NB4 (cell line): ENCODE results near the gene FAM184B.

Source experiments
- DNase-seq: peaks from one replicate; pipeline ENCODE4 v3.0.0; 2010; ENCODE audit warnings: low read depth
- H3K4me3 ChIP-seq: one replicate; pipeline ENCODE4 v1.5.1; 2011; ENCODE audit warnings: mild to moderate bottlenecking, low read depth, low read length, moderate library complexity
- MYC ChIP-seq: IDR thresholded peaks from 2 replicates; pipeline ENCODE4 v1.6.1; 2011; ENCODE audit warnings: low read depth, low read length
- POLR2A ChIP-seq: IDR thresholded peaks from 2 replicates; pipeline ENCODE4 v1.6.1; 2011; ENCODE audit warnings: mild to moderate bottlenecking; ENCODE audit not compliant: insufficient read length; ENCODE audit errors: extremely low read depth
- TF ChIP-seq, protein P1 (sequence below): IDR thresholded peaks from one replicate; pipeline ENCODE4 v1.5.1; 2012; ENCODE audit warnings: low read depth, low read length
- TF ChIP-seq, protein P2 (sequence below): IDR thresholded peaks from 2 replicates; pipeline ENCODE4 v1.6.1; 2011; ENCODE audit warnings: low read depth, low read length

FAM184B gene

DNA sequence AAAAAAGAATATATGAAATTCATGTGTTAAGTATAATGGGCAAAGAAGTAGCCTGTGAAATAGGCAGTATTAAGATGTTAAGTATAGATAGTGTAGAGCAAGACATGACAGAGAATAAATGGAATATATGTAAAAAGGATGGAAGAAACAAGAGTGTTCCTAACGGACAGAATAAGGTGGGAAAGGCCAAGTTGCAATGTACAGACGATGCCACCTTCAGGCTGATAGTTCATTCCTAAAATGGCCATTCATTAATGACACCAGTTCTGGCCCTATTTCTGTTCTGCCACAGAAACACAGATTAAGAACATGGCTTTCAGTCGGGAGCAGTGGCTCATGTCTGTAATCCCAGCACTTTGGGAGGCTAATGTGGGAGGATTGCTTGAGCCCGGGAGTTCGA lies 4.4 kb upstream of the FAM184B start:
- H3K4me3 ChIP-seq = no peak overlapping the region
- TF ChIP-seq MYC (no peak), POLR2A (no peak)
- TF ChIP-seq, protein P1, sequence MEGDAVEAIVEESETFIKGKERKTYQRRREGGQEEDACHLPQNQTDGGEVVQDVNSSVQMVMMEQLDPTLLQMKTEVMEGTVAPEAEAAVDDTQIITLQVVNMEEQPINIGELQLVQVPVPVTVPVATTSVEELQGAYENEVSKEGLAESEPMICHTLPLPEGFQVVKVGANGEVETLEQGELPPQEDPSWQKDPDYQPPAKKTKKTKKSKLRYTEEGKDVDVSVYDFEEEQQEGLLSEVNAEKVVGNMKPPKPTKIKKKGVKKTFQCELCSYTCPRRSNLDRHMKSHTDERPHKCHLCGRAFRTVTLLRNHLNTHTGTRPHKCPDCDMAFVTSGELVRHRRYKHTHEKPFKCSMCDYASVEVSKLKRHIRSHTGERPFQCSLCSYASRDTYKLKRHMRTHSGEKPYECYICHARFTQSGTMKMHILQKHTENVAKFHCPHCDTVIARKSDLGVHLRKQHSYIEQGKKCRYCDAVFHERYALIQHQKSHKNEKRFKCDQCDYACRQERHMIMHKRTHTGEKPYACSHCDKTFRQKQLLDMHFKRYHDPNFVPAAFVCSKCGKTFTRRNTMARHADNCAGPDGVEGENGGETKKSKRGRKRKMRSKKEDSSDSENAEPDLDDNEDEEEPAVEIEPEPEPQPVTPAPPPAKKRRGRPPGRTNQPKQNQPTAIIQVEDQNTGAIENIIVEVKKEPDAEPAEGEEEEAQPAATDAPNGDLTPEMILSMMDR = no peak
- TF ChIP-seq, protein P2, sequence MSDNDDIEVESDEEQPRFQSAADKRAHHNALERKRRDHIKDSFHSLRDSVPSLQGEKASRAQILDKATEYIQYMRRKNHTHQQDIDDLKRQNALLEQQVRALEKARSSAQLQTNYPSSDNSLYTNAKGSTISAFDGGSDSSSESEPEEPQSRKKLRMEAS = no peak
- DNase-seq = no peak

DNA sequence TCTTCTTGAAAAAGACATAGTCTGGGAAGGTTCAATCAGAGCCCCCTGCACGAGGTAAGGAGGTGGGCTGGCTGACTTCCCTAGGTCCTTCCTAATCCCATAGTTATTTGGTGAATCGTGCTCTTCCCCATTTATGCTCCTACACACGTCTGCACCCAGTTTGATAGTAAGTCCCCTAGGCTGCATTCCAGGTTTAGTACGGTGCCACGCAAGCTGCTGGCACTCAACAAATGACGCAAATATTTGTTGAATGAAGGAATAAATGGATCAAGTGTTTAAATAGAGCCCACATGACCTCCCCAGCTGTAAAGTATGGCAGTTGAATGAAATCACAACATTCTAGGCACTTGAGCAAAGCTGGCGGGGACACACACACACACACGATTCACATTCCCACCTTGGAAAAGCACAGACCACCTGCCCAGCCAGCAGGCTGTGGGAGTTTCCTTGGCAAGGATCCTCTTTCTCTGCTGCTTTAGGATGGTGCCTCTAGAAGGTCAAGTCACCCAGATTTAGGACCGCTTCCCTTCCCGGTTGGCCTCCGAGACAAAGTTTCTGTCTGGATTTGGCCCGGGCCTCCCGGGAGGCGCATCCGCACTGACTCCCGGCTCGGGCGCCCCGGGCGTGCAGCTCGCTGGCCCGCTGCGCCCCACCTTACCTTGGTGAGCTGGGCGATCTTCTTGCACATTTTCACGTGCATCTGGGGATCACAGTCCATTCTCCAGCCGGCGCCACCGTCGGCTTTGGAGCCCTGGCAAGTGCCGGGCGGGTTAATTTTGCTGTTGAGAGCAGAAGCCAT lies 721 bp downstream of the FAM184B start:
- H3K4me3 ChIP-seq = no peak overlapping the region

DNA sequence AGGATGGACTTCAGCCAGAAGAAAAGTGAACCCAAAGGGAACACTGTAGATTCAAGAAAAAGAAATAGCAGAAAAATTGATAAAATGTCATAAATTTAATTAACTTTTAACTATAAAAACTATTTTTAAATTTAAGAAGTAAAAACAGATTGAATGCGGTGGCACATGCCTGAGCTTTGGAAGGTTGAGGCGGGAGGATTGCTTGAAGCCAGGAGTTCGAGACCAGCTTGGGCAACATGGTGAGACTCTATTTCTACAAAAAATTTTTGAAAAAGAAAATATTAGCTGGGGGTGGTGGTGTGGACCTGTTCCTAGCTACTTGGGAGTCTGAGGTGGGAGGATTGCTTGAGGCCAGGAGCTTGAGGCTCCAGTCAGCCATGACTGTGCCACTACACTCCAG lies 3.0 kb downstream of the FAM184B start:
- no peak overlapping the region for H3K4me3 ChIP-seq
- TF ChIP-seq POLR2A = no peak
- TF ChIP-seq, protein P2 = no peak
- TF ChIP-seq MYC = no peak
- TF ChIP-seq, protein P1 = no peak
- no peak for DNase-seq

More for the DNA sequence above, 721 bp downstream of the FAM184B start:
- no peak for DNase-seq
- TF ChIP-seq, protein P2 = no peak
- TF ChIP-seq MYC (no peak), POLR2A (no peak)
- TF ChIP-seq, protein P1 = no peak

DNA sequence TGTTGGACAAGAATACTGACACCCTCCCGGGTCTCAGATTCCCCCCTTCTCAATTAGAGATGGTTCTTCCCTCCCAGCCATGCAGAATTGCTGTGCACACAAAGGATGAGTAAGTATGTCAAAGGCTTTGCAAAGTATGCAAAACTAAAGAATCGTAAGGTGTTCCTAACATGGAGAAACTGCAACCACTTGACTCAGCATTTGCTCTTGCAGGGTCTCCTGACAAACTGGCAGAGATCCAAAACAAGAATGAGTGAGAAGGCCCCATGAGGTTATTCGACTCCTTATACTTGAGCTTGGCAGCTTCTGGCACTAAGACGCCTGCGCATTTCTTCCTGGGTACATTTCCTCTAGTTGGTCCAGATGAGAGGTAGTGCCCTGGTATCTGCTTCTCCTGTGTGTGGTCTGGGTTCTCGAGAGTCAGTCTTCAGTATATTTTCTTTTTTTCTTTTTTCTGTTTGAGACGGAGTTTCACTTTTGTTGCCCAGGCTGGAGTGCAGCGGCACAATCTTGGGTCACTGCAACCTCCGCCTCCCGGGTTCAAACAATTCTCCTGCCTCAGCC lies 8.2 kb downstream of the FAM184B start:
- DNase-seq = no peak
- H3K4me3 ChIP-seq = no peak overlapping the region
- TF ChIP-seq, protein P1 = no peak
- TF ChIP-seq, protein P2 = no peak
- TF ChIP-seq POLR2A (no peak), MYC (no peak)

DNA sequence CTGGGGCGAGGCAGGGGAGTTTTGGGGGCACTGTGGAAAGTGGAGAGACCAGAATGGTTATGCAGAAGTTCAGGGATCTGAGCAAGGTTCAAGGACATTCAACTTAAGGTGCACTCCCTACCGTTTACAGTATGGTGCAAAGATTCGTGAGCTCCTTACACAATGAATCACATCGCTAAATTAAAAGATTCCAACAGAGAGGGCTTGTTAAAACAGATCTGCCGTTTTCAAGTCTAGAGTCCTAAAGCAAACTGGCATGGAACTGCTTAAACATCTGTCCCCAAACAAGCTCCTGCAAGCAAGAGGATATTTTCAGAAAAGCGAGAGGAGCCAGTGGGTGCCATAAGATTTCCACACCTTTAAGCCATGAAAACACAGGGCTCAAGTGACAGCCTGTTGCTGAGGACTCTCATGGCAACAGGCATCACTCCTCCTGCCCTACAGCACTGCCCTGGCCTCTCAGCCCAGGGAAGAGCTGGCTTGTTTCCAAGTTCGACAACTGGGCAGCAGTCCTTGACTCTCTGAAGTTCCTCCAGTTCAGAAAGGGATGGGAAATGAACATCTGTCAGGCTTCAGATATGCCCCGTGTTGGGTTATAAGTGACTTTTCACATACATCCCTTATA lies 10.0 kb downstream of the FAM184B start:
- no peak overlapping the region for H3K4me3 ChIP-seq
- TF ChIP-seq POLR2A (no peak), MYC (no peak)
- TF ChIP-seq, protein P1 = no peak
- TF ChIP-seq, protein P2 = no peak
- no peak for DNase-seq
